K562 (cell line): Measurements from ENCODE around the gene CIB1. TPM values are rescaled to one million over a fixed set of nuclear protein-coding genes. Genes with fewer than 3 reads are reported as not detected.

ENCODE experiments used
- ARHGAP35 ChIP-seq: fragments of 450-650 bp; IDR thresholded peaks from 2 replicates; pipeline ENCODE4 v1.6.1; 2018; ENCODE audit not compliant: partially characterized antibody
- CBFA2T3 ChIP-seq: fragments of 450-650 bp; IDR thresholded peaks from 2 replicates; pipeline ENCODE4 v1.6.1; 2017
- CXXC5 ChIP-seq: fragments of 250-450 bp; sonication (Bioruptor Pico); IDR thresholded peaks from 2 replicates; pipeline ENCODE4 v1.8.0; 2022; ENCODE audit warnings: inconsistent platforms, mild to moderate bottlenecking, moderate library complexity
- GATAD2B ChIP-seq: fragments of 450-650 bp; IDR thresholded peaks from 2 replicates; pipeline ENCODE4 v1.6.1; 2017; ENCODE audit warnings: mild to moderate bottlenecking, borderline replicate concordance
- HINFP ChIP-seq: fragments of 450-650 bp; conservative IDR thresholded peaks from 2 replicates; pipeline ENCODE4 v1.6.1; 2016; ENCODE audit warnings: missing genetic modification characterization, low read depth, mild to moderate bottlenecking, control low read depth, missing compliant biosample characterization
- KDM1A ChIP-seq, 2 experiments: fragments of 450-650 bp; IDR thresholded peaks; 2 replicates each; pipeline ENCODE4 v1.6.1; 2016; ENCODE audit warnings: mild to moderate bottlenecking in 2 of 2
- MNT ChIP-seq, 2 experiments: fragments of 450-650 bp; conservative IDR thresholded peaks; 2 replicates each; pipeline ENCODE4 v1.6.1; 2017; ENCODE audit warnings: mild to moderate bottlenecking in 2 of 2, moderate library complexity in 2 of 2
- MYC ChIP-seq, 2 experiments: fragments of 250-450 bp in 1 of 2; sonication (Bioruptor Pico) in 1 of 2; IDR thresholded peaks; 2 replicates each; pipeline versions ENCODE4 v1.5.1 to v1.6.1; 2012 to 2021; ENCODE audit warnings: low read depth in 2 of 2, borderline replicate concordance in 1 of 2, improper control_type of control experiment in 1 of 2, low read length in 1 of 2, mild to moderate bottlenecking in 1 of 2, moderate library complexity in 1 of 2
- RB1 ChIP-seq: fragments of 450-650 bp; IDR thresholded peaks from 2 replicates; pipeline ENCODE4 v1.6.1; 2017; ENCODE audit warnings: low read depth, mild to moderate bottlenecking
- SMARCB1 ChIP-seq: IDR thresholded peaks from 2 replicates; pipeline ENCODE4 v1.6.1; 2011; ENCODE audit warnings: improper control_type of control experiment, low read depth; ENCODE audit not compliant: insufficient read length
- SOX6 ChIP-seq: fragments of 450-650 bp; IDR thresholded peaks from 2 replicates; pipeline ENCODE4 v1.6.1; 2014; ENCODE audit warnings: mild to moderate bottlenecking
- TBL1XR1 ChIP-seq, 2 experiments: IDR thresholded peaks; 2 replicates each; pipeline ENCODE4 v1.6.1; 2012; ENCODE audit warnings: improper control_type of control experiment in 2 of 2, low read length in 2 of 2, mild to moderate bottlenecking in 1 of 2
- YY1 ChIP-seq, 3 experiments: IDR thresholded peaks; 2 replicates each; pipeline ENCODE4 v1.6.1; 2011; ENCODE audit warnings: low read length in 2 of 3, mild to moderate bottlenecking in 2 of 3, moderate library complexity in 2 of 3, borderline replicate concordance in 1 of 3, control low read depth in 1 of 3, low read depth in 1 of 3; ENCODE audit not compliant: insufficient read depth in 3 of 3, insufficient replicate concordance in 2 of 3, control insufficient read depth in 1 of 3, insufficient read length in 1 of 3; ENCODE audit errors: extremely low read depth in 1 of 3
- ZBTB2 ChIP-seq: fragments of 450-650 bp; IDR thresholded peaks from 2 replicates; pipeline ENCODE4 v1.6.1; 2016; ENCODE audit warnings: antibody characterized with exemption
- ZFX ChIP-seq: sonication (generic); formaldehyde crosslinking; IDR thresholded peaks from 2 replicates; pipeline ENCODE4 v1.8.0; 2022; ENCODE audit warnings: mild to moderate bottlenecking, missing genetic modification reagents, moderate library complexity
- ZNF311 ChIP-seq: fragments of 250-450 bp; sonication (Bioruptor Pico); IDR thresholded peaks from 2 replicates; pipeline ENCODE4 v1.4.0; 2020; ENCODE audit warnings: mild to moderate bottlenecking, moderate library complexity
- ZNF583 ChIP-seq: fragments of 250-450 bp; sonication (Bioruptor Pico); IDR thresholded peaks from 2 replicates; pipeline ENCODE4 v1.4.0; 2020
- polyA plus RNA-seq, 8 experiments: library from polyadenylated mRNA; depleted of rRNA in 4 of 8; stranded (reverse) in 5 of 8; unstranded in 3 of 8; fragments of >200 nt; fragmentation: Nextera tagmentation in 2 of 8; fragmentation: Illumina TruSeq in 1 of 8; extraction: Ambion mirVana in 2 of 8; extraction: Trizol in 1 of 8; gene quantifications; 2 replicates each; pipeline versions ENCODE4 v1.2.1 to v1.2.3, GENCODE V29; 2011 to 2014; ENCODE audit warnings: inconsistent platforms in 1 of 8, missing spikeins in 1 of 8
- total RNA-seq, 7 experiments: library from RNA; depleted of rRNA in 6 of 7; stranded (reverse); fragments of >200 nt in 6 of 7; fragmentation: Illumina TruSeq in 2 of 7; extraction: Trizol in 2 of 7; gene quantifications; 2 replicates each; pipeline versions ENCODE4 v1.2.1 to v1.2.3, GENCODE V29; 2011 to 2021; ENCODE audit warnings: low replicate concordance in 1 of 7
- TF ChIP-seq, protein P1 (sequence below), 2 experiments: IDR thresholded peaks in 1 of 2; conservative IDR thresholded peaks in 1 of 2; 2 replicates each; pipeline ENCODE4 v1.6.1; 2016; ENCODE audit warnings: low read depth in 2 of 2, mild to moderate bottlenecking in 1 of 2, missing compliant biosample characterization in 1 of 2, missing genetic modification characterization in 1 of 2, moderate library complexity in 1 of 2

CIB1 gene
- total and polyA plus RNA-seq, 9 of the 15 experiments (the other 6 are each of a cell fraction or from before 2014, with no cell fraction given): 14.9 to 136 (median 64.5) TPM

DNA sequence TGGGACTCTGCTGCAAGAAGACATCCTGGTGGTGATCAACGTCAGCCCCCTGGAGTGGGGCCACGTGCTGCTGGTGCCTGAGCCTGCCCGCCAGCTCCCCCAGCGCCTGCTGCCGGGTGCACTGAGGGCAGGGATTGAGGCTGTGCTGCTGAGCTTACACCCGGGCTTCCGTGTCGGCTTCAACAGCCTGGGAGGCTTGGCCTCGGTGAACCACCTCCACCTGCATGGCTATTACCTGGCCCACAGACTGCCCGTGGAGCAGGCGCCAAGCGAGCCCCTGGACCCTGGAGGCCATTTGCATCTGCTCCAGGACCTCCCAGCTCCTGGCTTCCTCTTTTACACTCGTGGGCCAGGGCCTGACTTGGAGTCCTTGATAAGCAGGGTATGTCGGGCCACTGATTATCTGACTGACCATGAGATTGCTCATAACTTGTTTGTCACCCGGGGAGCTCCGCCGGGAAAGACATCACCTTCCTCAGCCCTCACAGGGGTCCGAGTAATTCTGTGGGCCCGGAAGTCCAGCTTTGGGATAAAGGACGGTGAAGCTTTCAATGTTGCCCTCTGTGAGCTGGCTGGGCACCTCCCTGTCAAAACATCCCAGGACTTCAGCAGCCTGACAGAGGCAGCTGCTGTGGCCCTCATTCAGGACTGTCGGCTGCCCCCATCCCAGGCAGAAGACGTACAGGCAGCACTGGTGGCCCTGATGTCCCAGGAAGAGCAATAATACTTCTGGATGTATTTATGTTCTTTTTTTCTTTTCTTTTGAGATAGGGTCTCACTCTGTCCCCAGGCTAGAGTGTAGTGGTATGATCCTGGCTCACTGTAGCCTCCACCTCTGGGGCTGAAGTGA is 7.8 kb upstream of the CIB1 start (continued):
- TF ChIP-seq HINFP (peak; percentile 75; the same call in 1 of the 2 replicates), SMARCB1 (no peak), SOX6 (peak; percentile 37; the same call in 1 of the 2 replicates), ZNF583 (CRISPR knock-in tag) (no peak), TBL1XR1 (IDR thresholded peaks at IDR 0.05; ENCODE audit: low read length in 2 of 2) (peak in 1 of 2 experiments; percentile 59; a peak in 1 of 4 replicates), YY1 (IDR thresholded peaks at IDR 0.05; ENCODE audit: borderline replicate concordance in 1 of 3, control insufficient read depth in 1 of 3, extremely low read depth in 1 of 3, insufficient read depth in 3 of 3, insufficient read length in 1 of 3, insufficient replicate concordance in 2 of 3, low read depth in 1 of 3, low read length in 2 of 3) (peak in 2 of 3 experiments; percentile 40 to 53), CBFA2T3 (peak; percentile 74), MNT (conservative IDR thresholded peaks at IDR 0.05) (peak; percentile 12 to 53; a peak in 2 of 4 replicates), ZFX (CRISPR knock-in tag) (peak; percentile 84), RB1 (peak; percentile 32; the same call in 1 of the 2 replicates), GATAD2B (peak; percentile 40; the same call in 1 of the 2 replicates), CXXC5 (CRISPR knock-in tag) (peak; percentile 55; the same call in 1 of the 2 replicates), KDM1A (IDR thresholded peaks at IDR 0.05) (no peak), ZBTB2 (no peak), MYC (IDR thresholded peaks at IDR 0.05; ENCODE audit: low read depth, low read length) (peak; percentile 79), MYC (CRISPR knock-in tag; IDR thresholded peaks at IDR 0.05; ENCODE audit: borderline replicate concordance, low read depth) (no peak), ARHGAP35 (no peak), ZNF311 (CRISPR knock-in tag) (no peak)
- TF ChIP-seq, protein P1, sequence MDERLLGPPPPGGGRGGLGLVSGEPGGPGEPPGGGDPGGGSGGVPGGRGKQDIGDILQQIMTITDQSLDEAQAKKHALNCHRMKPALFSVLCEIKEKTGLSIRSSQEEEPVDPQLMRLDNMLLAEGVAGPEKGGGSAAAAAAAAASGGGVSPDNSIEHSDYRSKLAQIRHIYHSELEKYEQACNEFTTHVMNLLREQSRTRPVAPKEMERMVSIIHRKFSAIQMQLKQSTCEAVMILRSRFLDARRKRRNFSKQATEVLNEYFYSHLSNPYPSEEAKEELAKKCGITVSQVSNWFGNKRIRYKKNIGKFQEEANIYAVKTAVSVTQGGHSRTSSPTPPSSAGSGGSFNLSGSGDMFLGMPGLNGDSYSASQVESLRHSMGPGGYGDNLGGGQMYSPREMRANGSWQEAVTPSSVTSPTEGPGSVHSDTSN (CRISPR knock-in tag; IDR thresholded peaks at IDR 0.05; ENCODE audit: low read depth): no peak
- TF ChIP-seq, protein P1 (tag; conservative IDR thresholded peaks at IDR 0.05; ENCODE audit: low read depth): 0 out of 2 replicates have a peak, but pooled peaks have one; percentile 6
